HepG2 (cell line): ENCODE measurements around the gene ASTN2. TPM values are rescaled to one million over a fixed set of nuclear protein-coding genes. Genes with fewer than 3 reads are reported as not detected.

Source experiments
- ATAC-seq: fragments of 200-7000 bp; cut with Tn5 transposase; 3 replicates; pipeline ENCODE4 v1.9.1; 2020; ENCODE audit warnings: mild to moderate bottlenecking, moderate library complexity
- BruUV-seq: library from RNA; stranded (reverse); fragments of 400-500 nt; replicated peaks from 2 replicates; lab custom pipeline; 2021; lab: Mats Ljungman, UMichigan
- CTCF ChIA-PET: fragments of 300-600 bp; formaldehyde crosslinking; extraction: SDS; loops from one replicate; lab custom pipeline; 2021; ENCODE audit warnings: low total read pairs, inconsistent platforms, low intra/inter-chr PET ratio; lab: Yijun Ruan, JAX
- POLR2A ChIA-PET: fragments of 350-600 bp; sonication (Branson Sonifier 250); formaldehyde crosslinking; loops from one replicate; lab custom pipeline; 2020; ENCODE audit warnings: antibody characterized with exemption, inconsistent platforms; lab: Yijun Ruan, JAX
- DNase-seq: peaks from one replicate; pipeline ENCODE4 v3.0.0-alpha.2; 2015; ENCODE audit warnings: low spot score
- FAIRE-seq: peaks from 3 replicates; lab custom pipeline; 2011; peaks lifted over from hg19 to GRCh38; lab: Jason Lieb, UNC
- H2AFZ ChIP-seq: one replicate; pipeline ENCODE4 v1.6.1; 2011; ENCODE audit warnings: low read length, inconsistent platforms
- H3K27ac ChIP-seq: fragments of 300-600 bp; 3 replicates; pipeline ENCODE4 v1.8.0; 2011; ENCODE audit warnings: mixed run types, mild to moderate bottlenecking, mixed read lengths, low read length, inconsistent platforms; ENCODE audit not compliant: insufficient read depth; ENCODE audit errors: extremely low read length
- H3K27me3 ChIP-seq, 2 experiments: fragments of 200-600 bp in 1 of 2; 2 replicates in 1 of 2; 3 replicates in 1 of 2; pipeline versions ENCODE4 v1.6.0 to v1.8.0; 2011; ENCODE audit warnings: low read length in 2 of 2, mild to moderate bottlenecking in 2 of 2, moderate library complexity in 2 of 2, inconsistent platforms in 1 of 2; ENCODE audit not compliant: insufficient read depth in 2 of 2, control insufficient read depth in 1 of 2
- H3K36me3 ChIP-seq, 2 experiments: fragments of 200-600 bp in 1 of 2; replicated peaks in 1 of 2; 2 replicates in 1 of 2; 3 replicates in 1 of 2; pipeline versions ENCODE4 v1.5.1 to v1.8.0; 2011; ENCODE audit warnings: low read length in 2 of 2, inconsistent platforms in 1 of 2; ENCODE audit not compliant: insufficient read depth in 2 of 2, control insufficient read depth in 1 of 2
- H3K4me1 ChIP-seq: 2 replicates; pipeline ENCODE4 v1.5.1; 2012; ENCODE audit warnings: low read length, inconsistent platforms; ENCODE audit not compliant: insufficient read depth
- H3K4me2 ChIP-seq: 2 replicates; pipeline ENCODE4 v1.6.0; 2011; ENCODE audit warnings: low read depth, low read length, inconsistent platforms
- H3K4me3 ChIP-seq, 3 experiments: fragments of 200-600 bp in 1 of 3; sonication (generic), shearing (Covaris generic) in 1 of 3; replicated peaks in 1 of 3; 2 replicates each; pipeline ENCODE4 v1.5.1; 2011 to 2016; ENCODE audit warnings: low read length in 3 of 3, inconsistent platforms in 2 of 3, low read depth in 2 of 3, mild to moderate bottlenecking in 2 of 3, control low read depth in 1 of 3, mixed read lengths in 1 of 3; ENCODE audit not compliant: insufficient read depth in 1 of 3
- H3K79me2 ChIP-seq: one replicate; pipeline ENCODE4 v1.6.1; 2011; ENCODE audit warnings: low read length, inconsistent platforms; ENCODE audit not compliant: insufficient read depth
- H3K9ac ChIP-seq: 2 replicates; pipeline ENCODE4 v1.6.0; 2011; ENCODE audit warnings: mild to moderate bottlenecking, low read depth, low read length, inconsistent platforms; ENCODE audit not compliant: insufficient read depth
- H3K9me3 ChIP-seq: 2 replicates; pipeline ENCODE4 v1.5.1; 2012; ENCODE audit warnings: mild to moderate bottlenecking, low read length
- H4K20me1 ChIP-seq: 2 replicates; pipeline ENCODE4 v1.6.0; 2011; ENCODE audit warnings: inconsistent platforms, mild to moderate bottlenecking, low read length, moderate library complexity; ENCODE audit not compliant: insufficient read depth
- CHCHD3 ChIP-seq: sonication (generic); formaldehyde crosslinking; IDR thresholded peaks from 2 replicates; pipeline ENCODE4 v1.8.0; 2022; ENCODE audit warnings: mild to moderate bottlenecking, missing genetic modification reagents, moderate library complexity
- FUBP1 ChIP-seq: sonication (generic); formaldehyde crosslinking; IDR thresholded peaks from 2 replicates; pipeline ENCODE4 v1.5.1; 2020; ENCODE audit warnings: missing genetic modification reagents, mild to moderate bottlenecking, borderline replicate concordance
- NR2F2 ChIP-seq: IDR thresholded peaks from 2 replicates; pipeline ENCODE4 v1.6.1; 2012; ENCODE audit warnings: low read depth, inconsistent platforms, borderline replicate concordance
- PCBP2 ChIP-seq: fragments of 200-400 bp; formaldehyde crosslinking; optimal IDR thresholded peaks from 2 replicates; pipeline ENCODE3; 2018; ENCODE audit warnings: low read length, low read depth; ENCODE audit not compliant: poor library complexity, severe bottlenecking
- PHB2 ChIP-seq: fragments of 450-650 bp; IDR thresholded peaks from 2 replicates; pipeline ENCODE4 v1.6.1; 2018; ENCODE audit not compliant: partially characterized antibody
- REST ChIP-seq, 2 experiments: IDR thresholded peaks; 2 replicates each; pipeline ENCODE4 v1.6.1; 2011 to 2012; ENCODE audit warnings: low read length in 2 of 2, borderline replicate concordance in 1 of 2, low read depth in 1 of 2, mild to moderate bottlenecking in 1 of 2, moderate library complexity in 1 of 2
- RORA ChIP-seq: sonication (generic); formaldehyde crosslinking; IDR thresholded peaks from 2 replicates; pipeline ENCODE4 v1.5.0; 2020; ENCODE audit warnings: mild to moderate bottlenecking, missing genetic modification reagents, moderate library complexity
- SAFB2 ChIP-seq: sonication (generic); formaldehyde crosslinking; IDR thresholded peaks from 2 replicates; pipeline ENCODE4 v1.5.1; 2020; ENCODE audit warnings: missing genetic modification reagents, low read depth, mild to moderate bottlenecking, borderline replicate concordance
- SYNCRIP ChIP-seq: fragments of 200-400 bp; formaldehyde crosslinking; IDR thresholded peaks from 2 replicates; pipeline ENCODE4 v1.6.1; 2018; ENCODE audit warnings: mild to moderate bottlenecking, low read depth, low read length; ENCODE audit not compliant: insufficient read depth
- TCF7 ChIP-seq: sonication (generic); IDR thresholded peaks from 2 replicates; pipeline ENCODE4 v1.6.1; 2016; ENCODE audit warnings: antibody characterized with exemption, low read depth
- ZFP41 ChIP-seq: sonication (generic); formaldehyde crosslinking; IDR thresholded peaks from 2 replicates; pipeline ENCODE4 v1.4.0; 2020; ENCODE audit warnings: mild to moderate bottlenecking, missing genetic modification reagents, borderline replicate concordance
- ZNF777 ChIP-seq: sonication (generic); formaldehyde crosslinking; IDR thresholded peaks from 2 replicates; pipeline ENCODE4 v1.4.0; 2020; ENCODE audit warnings: missing genetic modification reagents
- ZSCAN29 ChIP-seq: sonication (generic); formaldehyde crosslinking; conservative IDR thresholded peaks from 2 replicates; pipeline ENCODE4 v1.4.0; 2020; ENCODE audit warnings: mild to moderate bottlenecking, missing genetic modification reagents
- WGBS: methylation state at CpG from one replicate; pipeline ENCODE4 v1.1.6; 2017; ENCODE audit warnings: low lambda C conversion rate; 5-methylcytosine and 5-hydroxymethylcytosine counted together
- in situ Hi-C: cut with HindIII; loops from 2 replicates; pipeline ENCODE4 v1.10.0; 2017; ENCODE audit warnings: low pct_unique_long_range_greater_than_20kb; ENCODE audit not compliant: extremely low pct_ligation_motif_present
- intact Hi-C: fragments of 100-400 bp; cut with micrococcal nuclease; formaldehyde crosslinking; loops from one replicate; pipeline ENCODE4 v1.10.0; 2022; ENCODE audit not compliant: unreplicated experiment
- polyA plus RNA-seq, 8 experiments: library from polyadenylated mRNA; depleted of rRNA in 3 of 8; stranded (reverse) in 7 of 8; unstranded in 1 of 8; fragments of >200 nt; fragmentation: Illumina TruSeq in 4 of 8; extraction: Trizol in 4 of 8; gene quantifications; 2 replicates each; pipeline versions ENCODE4 v1.2.1 to v1.2.3, GENCODE V29; 2011 to 2016; ENCODE audit warnings: low read depth in 4 of 8, missing spikeins in 1 of 8, mixed read lengths in 1 of 8; ENCODE audit not compliant: insufficient read depth in 1 of 8
- total RNA-seq, 5 experiments: library from RNA; depleted of rRNA; stranded (reverse); fragments of >200 nt; fragmentation: Illumina TruSeq; extraction: Trizol; gene quantifications; 2 replicates each; pipeline ENCODE4 v1.2.3, GENCODE V29; 2016; ENCODE audit warnings: low read depth in 1 of 5

ASTN2 gene
- total and polyA plus RNA-seq, 2 of the 13 experiments (the other 11 are each of a cell fraction or from before 2014, with no cell fraction given), result 5.2 to 13.5 TPM

GRCh38 chr9:116488373-116488772 lies 926.5 kb downstream of the ASTN2 start:
- Histone ChIP-seq H3K4me1 (no peaks in the 10 kb centered on the region), H3K4me2 (no peak overlapping the region), H3K27ac (no peak overlapping the region), H3K79me2 (no peaks in the 10 kb centered on the region), H3K27me3 (no peaks in the 10 kb centered on the region), H3K9ac (no peak overlapping the region), H3K4me3 (no peak overlapping the region), H4K20me1 (no peaks in the 10 kb centered on the region), H3K36me3 (peaks cover 0 to 1% of the 10 kb centered on the region in 2 experiments; a peak in 1 of 5 replicates), H3K9me3 (no peaks in the 10 kb centered on the region), H2AFZ (no peak overlapping the region)
- 96% methylated on average over 1 of the region's 1 CpG for WGBS
- intact Hi-C loops (no loop called here), in situ Hi-C loops (no loop called here)
- no peak for FAIRE-seq
- ChIA-PET POLR2A (no interaction called here), CTCF (no interaction called here)
- TF ChIP-seq PHB2, result no peak
- ATAC-seq, result no peak
- DNase-seq, result no peak
- BruUV-seq, result no TSS peak

GRCh38 chr9:116484492-116485061 lies 930.3 kb downstream of the ASTN2 start:
- H3K27ac ChIP-seq, result no peak overlapping the region
- no peak for FAIRE-seq
- TF ChIP-seq CHCHD3 (CRISPR knock-in tag), result no peak
- no peak for TF ChIP-seq PCBP2
- no peak for TF ChIP-seq FUBP1 (CRISPR knock-in tag)
- no peak for TF ChIP-seq ZNF777 (CRISPR knock-in tag)
- TF ChIP-seq NR2F2, result no peak
- TF ChIP-seq RORA (CRISPR knock-in tag), result no peak
- TF ChIP-seq SYNCRIP, result no peak
- TF ChIP-seq REST (IDR thresholded peaks at IDR 0.05; ENCODE audit: borderline replicate concordance in 1 of 2, low read depth in 1 of 2, low read length in 2 of 2), result no peak
- TF ChIP-seq SAFB2 (CRISPR knock-in tag), result no peak
- TF ChIP-seq ZFP41 (CRISPR knock-in tag), result no peak
- no peak for TF ChIP-seq TCF7
- TF ChIP-seq ZSCAN29 (CRISPR knock-in tag), result no peak

More at GRCh38 chr9:116484492-116485061, 930.3 kb downstream of the ASTN2 start:
- ChIA-PET CTCF (no interaction called here), POLR2A (no interaction called here)
- 96% methylated on average over 8 of the region's 8 CpGs for WGBS
- intact Hi-C loops (no loop called here), in situ Hi-C loops (no loop called here)
- no TSS peak for BruUV-seq
- Histone ChIP-seq H3K36me3 (peaks cover 0 to 1% of the 10 kb centered on the region in 2 experiments; a peak in 2 of 5 replicates), H3K4me2 (no peak overlapping the region), H4K20me1 (no peaks in the 10 kb centered on the region), H3K4me3 (no peak overlapping the region), H2AFZ (no peak overlapping the region), H3K27me3 (no peaks in the 10 kb centered on the region), H3K9ac (no peak overlapping the region), H3K4me1 (no peaks in the 10 kb centered on the region), H3K9me3 (no peaks in the 10 kb centered on the region), H3K79me2 (no peaks in the 10 kb centered on the region)
- DNase-seq (no peak), ATAC-seq (no peak)
